Erythroblast (primary cell): ENCODE data around the gene PLA2G6.

Experiments used
- GATA1 ChIP-seq: IDR thresholded peaks from 2 replicates; pipeline ENCODE4 v1.6.1; 2011; ENCODE audit warnings: low read depth, mild to moderate bottlenecking, control low read depth, low read length, moderate library complexity
- POLR2A ChIP-seq: IDR thresholded peaks from 2 replicates; pipeline ENCODE4 v1.6.1; 2011; ENCODE audit warnings: mild to moderate bottlenecking, low read length

- no peak for TF ChIP-seq POLR2A
- no peak for TF ChIP-seq GATA1
These were observed 101.2 kb downstream of the PLA2G6 start for GRCh38 chr22:38080474-38080849.
